HG02759 (cell line): ENCODE measurements around the gene RBM27.
"Not testable (repeated sequence)": the region's sequence is repeated elsewhere in the genome, so short reads cannot be mapped to it uniquely, and the experiment has no call there.

Experiments
- ATAC-seq: cut with Tn5 transposase; IDR thresholded peaks from one replicate; pipeline ENCODE4 v1.9.1; 2021; ENCODE audit warnings: mild to moderate bottlenecking, moderate library complexity; ENCODE audit not compliant: unreplicated experiment

Gene RBM27

DNA sequence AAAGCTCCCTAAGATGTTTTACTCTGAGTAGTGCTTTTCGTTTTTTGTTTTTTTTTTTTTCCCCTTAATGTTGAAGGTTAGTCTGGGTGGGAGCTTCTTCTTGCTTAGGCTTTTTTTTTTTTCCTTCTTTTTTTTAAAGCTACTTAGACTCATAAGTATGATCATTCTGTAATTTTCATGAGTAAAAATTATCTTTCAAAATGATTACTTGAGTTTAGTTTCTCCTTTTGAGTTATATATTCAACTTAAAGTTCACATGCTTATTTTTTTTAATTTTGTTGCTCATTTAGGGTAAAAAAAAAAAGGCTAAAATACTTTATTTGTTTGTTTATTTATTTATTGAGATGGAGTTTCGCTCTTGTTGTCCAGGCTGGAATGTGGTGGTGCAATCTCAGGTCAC is 2.9 kb downstream of the RBM27 start:
- ATAC-seq: no peak

DNA sequence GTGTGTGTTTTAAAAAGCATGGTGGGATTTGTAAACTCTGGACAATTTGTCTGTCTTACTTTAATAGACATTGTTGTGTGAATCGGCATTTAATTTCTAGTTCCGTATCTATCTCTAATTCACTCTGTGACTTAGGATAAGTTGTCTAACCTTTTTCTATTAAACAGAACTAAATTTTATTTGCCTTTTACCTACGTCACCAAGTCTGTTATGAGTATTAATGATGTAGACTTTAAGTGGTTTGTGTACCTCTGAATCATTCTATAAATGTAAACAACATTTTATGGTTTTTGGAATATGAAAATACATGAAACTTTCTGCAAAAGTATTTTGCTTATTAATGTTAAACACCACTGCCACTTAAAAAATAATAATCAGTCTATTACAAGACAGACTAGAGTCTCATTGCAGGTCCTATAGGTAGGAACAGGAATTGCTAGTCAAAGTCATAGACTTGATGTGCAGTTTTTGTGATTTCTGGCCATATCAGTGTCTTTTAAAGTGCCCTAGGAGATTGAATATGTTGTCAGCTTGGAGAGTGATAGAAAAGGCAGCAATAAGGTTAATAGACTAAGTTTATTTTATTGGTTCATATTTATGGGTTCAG is 5.6 kb downstream of the RBM27 start:
- ATAC-seq: no peak

DNA sequence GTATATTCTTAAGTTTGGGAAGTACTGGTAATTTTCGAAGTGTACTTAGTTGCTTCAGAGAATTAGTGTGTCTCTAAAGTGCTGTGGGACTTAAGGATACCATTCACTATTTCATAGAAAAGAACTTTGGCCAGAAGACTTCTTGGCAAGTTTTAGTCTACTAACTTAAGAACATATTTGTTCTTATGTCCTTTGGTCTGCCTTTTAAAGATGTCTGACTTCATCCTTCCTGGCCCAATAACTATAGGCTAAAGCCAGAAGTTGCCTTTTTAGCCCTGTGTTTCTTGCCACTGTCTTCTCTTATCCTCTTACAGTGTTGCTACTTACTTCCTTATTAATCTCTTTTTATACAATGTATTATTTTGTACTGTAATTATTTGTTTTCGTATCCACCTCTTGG is 6.3 kb downstream of the RBM27 start:
- no peak for ATAC-seq

DNA sequence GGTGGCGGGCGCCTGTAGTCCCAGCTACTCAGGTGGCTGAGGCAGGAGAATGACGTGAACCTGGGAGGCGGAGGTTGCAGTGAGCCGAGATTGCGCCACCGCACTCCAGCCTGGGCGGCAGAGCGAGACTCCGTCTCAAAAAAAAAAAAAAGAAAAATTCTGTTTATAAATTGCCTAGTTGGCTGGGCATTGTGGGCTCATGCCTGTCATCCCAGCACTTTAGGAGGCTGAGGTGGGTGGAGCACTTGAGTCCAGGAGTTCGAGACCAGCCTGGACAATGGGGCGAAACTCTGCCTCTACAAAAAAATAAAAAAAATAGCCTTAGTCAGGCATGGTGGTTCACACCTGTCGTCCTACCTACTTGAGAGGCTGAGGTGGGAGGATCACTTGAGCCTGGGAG is 7.4 kb downstream of the RBM27 start:
- ATAC-seq: not testable (repeated sequence)

DNA sequence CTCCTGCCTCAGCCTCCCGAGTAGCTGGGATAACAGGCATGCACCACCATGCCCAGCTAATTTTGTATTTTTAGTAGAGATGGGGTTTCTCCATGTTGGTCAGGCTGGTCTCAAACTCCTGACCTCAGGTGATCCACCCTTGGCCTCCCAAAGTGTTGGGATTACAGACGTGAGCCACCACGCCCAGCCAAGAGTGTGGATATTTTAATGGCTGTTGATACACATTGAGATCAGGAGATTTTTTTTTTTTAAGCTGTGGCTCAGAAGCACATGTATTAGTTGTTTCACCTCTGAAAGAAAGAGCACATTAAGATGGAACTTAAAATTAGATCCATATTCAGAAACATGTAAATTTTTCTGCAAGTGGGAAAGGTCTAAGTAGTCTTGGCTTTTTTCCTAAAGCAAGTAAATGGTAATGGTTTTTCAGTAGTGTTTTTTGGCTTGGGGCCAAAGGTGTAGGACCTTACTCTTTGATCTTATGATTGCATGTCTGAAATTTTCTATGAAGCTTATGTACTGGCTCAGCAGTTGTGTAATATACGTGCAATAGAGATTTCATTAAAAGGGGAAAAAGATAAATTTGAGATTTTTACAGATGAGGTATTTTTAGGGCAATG is 9.9 kb downstream of the RBM27 start:
- no peak for ATAC-seq

DNA sequence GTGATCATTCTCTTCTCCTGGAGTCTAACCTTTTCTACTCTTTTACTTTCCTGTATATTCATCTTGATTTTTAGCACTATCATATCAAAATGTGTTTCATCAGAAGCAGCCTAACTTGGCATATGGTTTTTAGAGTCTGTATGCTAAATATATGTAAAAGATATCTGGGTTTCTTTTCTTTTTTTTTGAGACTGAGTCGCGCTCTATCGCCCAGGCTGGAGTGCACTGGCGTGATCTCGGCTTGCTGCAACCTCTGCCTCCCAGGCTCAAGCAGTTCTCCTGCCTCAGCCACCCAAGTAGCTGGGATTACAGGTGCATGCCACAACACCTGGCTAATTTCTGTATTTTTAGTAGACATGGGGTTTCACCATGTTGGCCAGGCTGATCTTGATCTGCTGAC is 11.5 kb downstream of the RBM27 start:
- ATAC-seq: peak; percentile 44

DNA sequence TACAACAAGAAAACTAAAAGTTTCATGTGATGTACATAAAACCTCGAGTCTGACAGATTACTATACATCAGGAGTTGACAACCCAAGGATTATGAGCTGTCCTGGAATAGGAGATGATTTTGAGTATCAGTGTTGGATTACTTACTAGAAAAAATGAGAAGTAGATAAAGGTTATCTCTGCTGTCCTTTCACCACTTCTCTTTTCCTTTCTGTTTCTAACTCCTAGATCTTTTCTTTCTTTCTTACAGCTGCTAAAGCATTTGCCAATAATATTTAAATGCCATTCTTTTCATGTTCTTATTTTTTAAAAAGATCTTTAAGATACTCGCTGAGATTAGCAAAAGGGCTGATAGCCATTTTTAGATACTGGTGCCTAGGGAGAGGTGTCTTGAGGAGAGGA is 14.8 kb downstream of the RBM27 start:
- no peak for ATAC-seq

DNA sequence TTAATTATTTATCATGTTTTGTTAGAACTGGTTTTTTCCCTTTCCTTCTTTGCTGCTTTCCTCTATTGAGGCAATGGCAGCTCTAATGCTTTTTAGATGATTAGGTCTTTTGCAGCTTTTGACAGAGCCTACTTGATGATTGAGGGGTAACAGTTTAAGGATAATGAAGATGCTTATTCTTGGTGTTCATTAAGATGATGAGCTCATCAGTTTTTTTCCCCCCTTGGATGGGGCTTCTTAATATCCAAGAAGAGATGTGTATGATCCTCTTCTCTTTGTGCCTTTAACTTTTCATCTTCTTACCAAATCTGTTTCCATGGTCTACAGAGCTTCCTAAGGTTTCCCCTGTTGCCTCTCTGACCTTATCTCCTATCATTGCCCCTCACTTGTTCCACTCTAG is 15.8 kb downstream of the RBM27 start:
- ATAC-seq: no peak

DNA sequence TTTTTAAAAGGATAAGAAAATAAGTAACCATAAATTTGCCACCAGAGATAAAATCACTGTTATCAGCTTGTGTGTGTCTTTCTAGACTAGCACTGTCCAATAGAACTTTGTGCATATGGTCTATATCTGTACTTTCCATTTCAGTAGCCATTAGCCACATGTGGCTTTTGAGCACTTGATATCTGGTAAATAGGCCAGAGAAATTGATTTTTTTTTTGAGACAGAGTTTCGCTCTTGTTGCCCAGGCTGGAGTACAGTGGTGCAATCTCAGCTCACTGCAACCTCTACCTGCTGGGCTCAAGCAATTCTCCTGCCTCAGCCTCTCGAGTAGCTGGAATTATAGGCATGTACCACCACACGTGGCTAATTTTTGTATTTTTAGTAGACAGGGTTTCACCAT is 17.8 kb downstream of the RBM27 start:
- no peak for ATAC-seq

DNA sequence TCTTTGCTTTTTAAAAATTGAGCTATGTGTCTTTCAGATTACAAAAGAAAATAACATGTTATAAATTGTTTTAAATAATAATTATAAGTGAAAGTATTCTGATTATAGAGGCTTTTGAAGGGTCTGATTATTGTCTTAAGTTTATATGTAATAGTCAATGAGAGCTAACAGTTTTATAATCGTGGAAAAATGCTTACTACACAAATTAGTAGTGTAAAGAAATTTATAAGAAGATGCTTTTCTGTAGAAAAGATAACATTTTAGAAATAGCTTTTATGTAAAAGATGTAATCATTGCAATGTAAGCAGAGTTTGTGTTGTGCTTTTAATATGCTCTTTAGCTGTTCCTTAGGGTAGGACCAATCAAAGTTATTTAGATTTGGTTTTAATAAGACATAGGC is 18.6 kb downstream of the RBM27 start:
- no peak for ATAC-seq

DNA sequence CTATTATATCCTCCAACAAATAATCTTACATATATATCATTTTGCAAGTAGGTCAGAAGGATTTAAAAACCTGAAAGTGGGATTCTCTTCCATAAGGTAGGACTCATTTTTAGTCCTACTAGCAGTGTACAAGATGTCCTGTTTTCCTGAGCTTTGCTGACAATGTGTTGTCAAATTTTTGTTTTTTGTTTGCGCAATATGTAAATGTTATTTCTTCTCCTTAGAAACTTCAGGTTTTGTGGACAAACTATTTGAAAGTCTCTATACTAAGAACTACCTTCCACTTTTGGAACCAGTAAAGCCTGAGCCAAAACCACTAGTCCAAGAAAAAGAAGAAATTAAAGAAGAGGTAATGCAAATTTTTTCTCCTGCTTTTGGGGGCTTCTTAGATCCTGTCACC is 19.8 kb downstream of the RBM27 start:
- ATAC-seq: no peak

DNA sequence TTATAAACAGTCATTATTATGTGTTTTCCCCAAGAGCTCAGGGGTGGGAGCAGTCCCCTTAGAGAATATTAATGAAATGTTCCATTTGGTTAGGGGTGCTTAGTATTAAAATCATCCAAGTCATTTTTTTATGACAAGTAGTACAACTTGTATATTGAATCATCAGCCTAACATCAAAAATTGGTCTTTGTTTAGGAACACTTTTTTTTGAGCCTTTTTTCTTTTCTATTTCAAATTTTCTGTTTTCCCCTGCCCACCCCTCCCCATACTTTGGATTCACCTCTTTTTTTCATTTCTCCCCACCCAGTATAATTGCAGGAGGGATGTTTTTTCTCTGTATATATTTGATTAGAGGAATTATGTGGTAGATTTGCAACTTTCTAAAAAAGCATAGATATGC is 25.8 kb downstream of the RBM27 start:
- no peak for ATAC-seq

DNA sequence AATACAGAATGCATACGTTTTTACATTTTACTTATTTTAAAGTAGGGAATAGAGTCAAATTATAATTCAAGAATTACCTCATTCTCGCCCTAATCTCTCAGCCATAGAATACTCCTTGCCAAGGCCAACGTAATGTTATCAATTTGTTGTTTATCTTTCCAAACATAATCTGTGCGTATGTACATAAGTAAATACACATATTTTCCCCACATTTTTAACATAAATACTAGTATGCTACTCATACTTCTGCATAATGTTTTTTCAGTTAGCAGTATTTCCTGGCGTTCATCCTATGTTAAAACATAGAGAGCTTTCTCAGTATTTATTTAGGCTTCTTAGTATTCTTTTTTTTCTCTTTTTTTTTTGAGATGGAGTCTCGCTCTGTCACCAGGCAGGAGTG is 28.8 kb downstream of the RBM27 start:
- ATAC-seq: no peak

DNA sequence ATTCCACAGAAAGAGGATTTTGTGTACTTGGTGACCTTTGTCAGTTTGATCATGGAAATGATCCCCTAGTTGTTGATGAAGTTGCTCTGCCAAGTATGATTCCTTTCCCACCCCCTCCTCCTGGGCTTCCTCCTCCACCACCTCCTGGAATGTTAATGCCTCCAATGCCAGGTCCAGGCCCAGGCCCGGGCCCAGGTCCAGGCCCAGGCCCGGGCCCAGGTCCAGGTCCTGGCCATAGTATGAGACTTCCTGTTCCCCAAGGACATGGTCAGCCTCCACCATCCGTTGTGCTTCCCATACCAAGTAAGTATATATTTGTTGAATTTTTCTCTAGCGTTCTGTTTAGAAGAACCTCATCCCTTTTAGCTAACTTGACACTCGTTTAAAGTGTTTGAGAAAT is 30.0 kb downstream of the RBM27 start:
- no peak for ATAC-seq

DNA sequence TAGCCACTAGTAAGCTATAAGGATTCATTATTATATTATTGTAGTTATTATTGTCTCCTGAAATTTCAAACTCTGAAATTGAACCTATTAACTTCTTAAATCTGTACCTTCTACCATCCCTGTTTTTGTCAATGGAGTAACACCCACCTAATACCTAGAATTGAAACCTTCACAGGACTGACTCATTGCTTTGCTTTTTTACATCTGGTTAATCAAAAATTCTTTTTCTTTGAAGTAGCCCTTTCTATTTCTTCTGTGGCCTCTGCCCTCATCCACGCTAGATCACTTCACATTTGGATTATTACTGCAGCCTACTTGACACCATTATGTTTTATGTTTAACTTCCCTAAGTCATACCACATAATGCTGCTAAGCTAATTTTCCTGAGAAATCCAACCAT is 35.6 kb downstream of the RBM27 start:
- no peak for ATAC-seq

DNA sequence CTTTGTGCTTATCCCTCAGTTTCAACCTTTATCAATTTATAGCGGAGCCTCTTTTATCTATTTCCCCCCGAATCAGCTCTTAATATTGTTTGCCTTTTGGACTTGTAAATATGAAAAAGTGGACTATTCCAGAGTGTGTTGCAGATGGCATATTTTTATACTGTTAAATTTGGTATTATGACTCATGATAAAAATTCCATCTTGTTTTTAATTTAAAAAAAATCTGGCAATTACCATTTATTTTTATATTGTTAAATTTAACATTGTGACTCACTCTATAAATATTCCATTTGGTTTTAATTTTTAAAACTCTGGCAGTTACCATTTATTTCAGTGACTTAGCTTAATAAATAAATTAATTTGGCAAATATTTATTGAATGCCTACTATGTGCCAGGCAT is 37.5 kb downstream of the RBM27 start:
- ATAC-seq: no peak

DNA sequence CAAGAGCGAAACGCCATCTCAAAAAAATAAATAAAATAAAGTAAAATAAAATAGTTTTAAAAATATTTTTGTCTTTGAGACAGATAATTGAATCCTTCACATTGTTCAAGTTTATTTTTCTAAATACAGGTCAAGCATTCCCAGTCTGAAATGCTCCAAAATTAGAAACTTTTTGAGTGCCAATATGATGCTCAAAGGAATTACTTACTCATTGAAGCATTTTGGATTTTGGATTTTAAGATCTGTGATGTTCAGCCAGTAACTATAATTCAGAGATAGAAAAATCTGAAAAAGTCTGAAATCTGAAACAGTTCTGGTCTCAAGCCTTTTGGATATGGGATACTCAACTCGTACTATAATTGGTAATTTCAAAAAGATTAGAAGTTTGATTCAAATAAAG is 39.8 kb downstream of the RBM27 start:
- no peak for ATAC-seq

DNA sequence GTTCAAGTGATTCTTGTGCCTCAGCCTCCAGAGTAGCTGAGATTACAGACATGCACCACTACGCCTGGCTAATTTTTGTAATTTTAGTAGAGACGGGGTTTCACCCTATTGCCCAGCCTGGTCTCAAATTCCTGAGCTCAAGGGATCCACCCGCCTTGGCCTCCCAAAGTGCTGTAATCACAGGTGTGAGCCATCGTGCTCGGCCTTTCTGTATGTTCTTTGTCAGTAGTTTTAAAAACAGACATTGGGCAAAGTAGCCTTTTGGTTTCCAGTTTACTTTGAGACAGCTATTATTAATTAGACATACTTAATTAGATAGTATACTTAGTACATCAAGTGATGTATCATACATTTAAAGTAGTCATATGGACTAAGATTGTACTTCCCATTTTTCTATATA is 45.2 kb downstream of the RBM27 start:
- ATAC-seq: no peak

DNA sequence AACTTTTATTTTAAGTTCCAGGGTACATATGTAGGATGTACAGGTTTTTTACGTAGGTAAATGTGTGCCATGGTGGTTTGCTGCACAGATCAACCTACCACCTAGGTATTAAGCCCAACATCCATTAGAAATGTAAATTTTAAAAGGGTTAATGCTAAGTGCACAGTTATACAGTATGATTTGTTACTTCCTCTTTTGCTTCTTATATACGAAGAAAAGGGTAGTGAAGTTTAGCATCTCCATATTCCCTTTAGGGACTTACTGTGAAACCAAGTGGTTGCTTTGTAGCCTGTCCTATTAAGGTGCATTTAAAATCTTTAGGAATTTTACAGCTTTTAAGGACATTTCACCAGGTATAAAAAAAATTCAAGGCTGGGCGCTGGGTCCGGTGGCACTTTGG is 46.4 kb downstream of the RBM27 start:
- no peak for ATAC-seq
